Measurements from ENCODE around the gene TGFA. TPM values are rescaled to one million over a fixed set of nuclear protein-coding genes. Genes with fewer than 3 reads are reported as not detected.
A peak's percentile ranks its signal among the peaks of the same experiment; 100 is the strongest.

The TGFA gene
- total and polyA plus RNA-seq, 7 experiments from 2014 or later, result 0.44 to 3.2 (median 1.9) TPM; not detected in 1

DNA sequence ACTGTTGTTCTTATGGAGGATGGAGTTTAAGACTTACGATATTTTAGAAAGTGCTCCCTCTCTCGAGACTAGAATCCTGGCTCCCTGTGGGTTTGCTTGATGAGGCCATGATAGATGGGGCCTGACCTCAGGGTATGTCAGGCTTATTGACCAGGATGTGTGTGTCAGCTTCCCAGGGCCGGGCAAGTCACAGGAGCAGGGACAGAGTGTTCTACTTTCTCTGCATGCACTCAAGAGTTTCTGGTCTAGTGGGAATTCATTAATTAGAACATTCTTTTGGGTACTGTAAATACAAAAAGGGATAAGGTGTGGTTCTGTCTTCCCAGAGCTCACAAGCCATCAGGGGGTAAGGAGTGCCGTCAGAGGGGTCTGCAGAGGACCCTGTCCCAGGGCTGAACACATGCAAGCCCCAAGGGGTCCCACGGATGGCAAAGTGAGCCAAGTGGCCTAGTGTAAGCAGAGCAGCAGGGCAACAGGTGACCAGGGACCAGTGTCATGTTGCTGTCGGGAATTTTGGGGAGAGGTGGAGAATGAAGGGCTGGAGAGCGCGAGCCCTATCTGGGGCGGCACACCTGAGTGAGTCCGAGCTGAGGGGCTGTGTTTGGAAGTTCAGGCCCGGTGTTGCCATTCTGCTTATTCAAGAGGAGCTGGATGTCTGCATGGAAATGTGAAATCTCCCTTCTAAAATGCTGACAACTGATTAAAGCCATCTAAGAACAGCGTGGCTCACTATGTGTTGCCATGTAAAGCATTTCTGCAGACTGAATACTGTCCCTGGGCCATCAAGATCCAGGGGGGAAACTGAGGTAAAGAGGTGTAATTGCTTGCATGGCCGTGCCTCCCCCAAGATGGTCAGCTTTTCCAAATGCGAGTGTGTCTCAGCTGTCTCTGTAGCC, 91.4 kb downstream of the TGFA start:
- CTCF ChIA-PET, result interaction anchor here (1.1 kb wide), 1 partner anchor 10 kb away, joined by 3 read pairs; no protein-coding TSS in a partner anchor
- H3K27ac Mint-ChIP-seq, result peak overlapping the region in 1 of 9 donors; percentile 36
- intact Hi-C loops (cut with micrococcal nuclease), result no loop called here
- ATAC-seq (no peak), DNase-seq (no peak)
- peaks cover 0 to 3% (median 0%) of the 10 kb centered on the region in 11 donors for H3K9me3 Mint-ChIP-seq
- H3K4me3 ChIP-seq (ENCODE audit: low read length), result no peak overlapping the region
- no peaks in the 10 kb centered on the region for H3K36me3 ChIP-seq (ENCODE audit: control insufficient read depth in 2 of 3, insufficient read depth in 3 of 3, low read length in 3 of 3)
- no peaks in the 10 kb centered on the region for H3K4me1 ChIP-seq (ENCODE audit: control insufficient read depth in 2 of 2, insufficient read depth in 2 of 2, low read length in 2 of 2)
- H3K4me1 Mint-ChIP-seq, result peaks cover 0 to 11% (median 1%) of the 10 kb centered on the region in 7 donors
- POLR2A ChIA-PET, result interaction anchor here (0.6 to 1.6 kb wide), 2 partner anchors 22 to 171 kb away, joined by 4 to 6 read pairs; no protein-coding TSS in a partner anchor
- no peak overlapping the region for H3K27ac ChIP-seq (ENCODE audit: low read depth, low read length)
- peaks cover 0 to 27% (median 0%) of the 10 kb centered on the region in 5 donors for H3K27me3 Mint-ChIP-seq
- peaks cover 0 to 13% (median 0%) of the 10 kb centered on the region in 5 donors for H3K36me3 Mint-ChIP-seq
- H3K9me3 ChIP-seq (ENCODE audit: control insufficient read depth in 2 of 3, low read length in 3 of 3), result no peaks in the 10 kb centered on the region
- no peaks in the 10 kb centered on the region for H3K27me3 ChIP-seq (ENCODE audit: control insufficient read depth in 2 of 2, insufficient read depth in 2 of 2, low read length in 2 of 2)
- no peak overlapping the region for H3K4me3 Mint-ChIP-seq

- Histone ChIP-seq H3K4me3 (ENCODE audit: low read length) (no peak overlapping the region), H3K27ac (ENCODE audit: low read depth, low read length) (no peak overlapping the region), H3K27me3 (ENCODE audit: control insufficient read depth in 2 of 2, insufficient read depth in 2 of 2, low read length in 2 of 2) (no peaks in the 10 kb centered on the region), H3K9me3 (ENCODE audit: control insufficient read depth in 2 of 3, low read length in 3 of 3) (no peaks in the 10 kb centered on the region), H3K4me1 (ENCODE audit: control insufficient read depth in 2 of 2, insufficient read depth in 2 of 2, low read length in 2 of 2) (peaks cover 0 to 7% of the 10 kb centered on the region in 2 donors), H3K36me3 (ENCODE audit: control insufficient read depth in 2 of 3, insufficient read depth in 3 of 3, low read length in 3 of 3) (no peaks in the 10 kb centered on the region)
- Mint-ChIP-seq H3K36me3 (peaks cover 0 to 13% (median 0%) of the 10 kb centered on the region in 5 donors), H3K27ac (no peak overlapping the region), H3K27me3 (peaks cover 0 to 25% (median 0%) of the 10 kb centered on the region in 5 donors), H3K4me3 (no peak overlapping the region), H3K4me1 (peaks cover 0 to 20% (median 10%) of the 10 kb centered on the region in 7 donors), H3K9me3 (no peaks in the 10 kb centered on the region)
- no peak for DNase-seq
- no peak for ATAC-seq
- ChIA-PET CTCF (no interaction called here), POLR2A (interaction anchor here (0.6 to 1.6 kb wide), 2 partner anchors 21 to 171 kb away, joined by 4 to 6 read pairs; no protein-coding TSS in a partner anchor)
- intact Hi-C loops (cut with micrococcal nuclease), result no loop called here
Measured at GRCh38 chr2:70461414-70461813, 92.2 kb downstream of the TGFA start.

DNA sequence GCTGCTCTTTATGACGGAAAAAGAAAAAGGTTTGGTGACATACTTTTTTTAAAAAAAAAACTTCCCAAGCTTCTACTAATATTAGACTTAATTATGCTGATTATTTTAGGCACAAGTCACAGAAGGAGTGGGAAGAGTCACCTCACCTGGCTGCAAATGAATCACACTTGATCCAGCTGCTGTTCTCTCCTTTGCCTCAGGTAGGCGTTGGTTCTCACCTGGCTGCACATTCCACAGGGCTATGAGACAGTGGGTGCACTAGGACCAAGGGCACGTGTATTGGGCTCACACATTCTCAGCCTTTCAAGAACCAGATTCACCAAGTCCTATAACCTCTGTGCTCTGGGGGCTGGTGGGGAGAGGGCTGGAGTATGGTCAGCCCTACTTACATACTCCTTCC, 93.3 kb downstream of the TGFA start:
- Mint-ChIP-seq H3K4me1 (peaks cover 5 to 30% (median 19%) of the 10 kb centered on the region in 7 donors), H3K36me3 (peaks cover 0 to 13% (median 0%) of the 10 kb centered on the region in 5 donors), H3K9me3 (no peaks in the 10 kb centered on the region), H3K27ac (no peak overlapping the region), H3K27me3 (peaks cover 0 to 23% (median 0%) of the 10 kb centered on the region in 5 donors), H3K4me3 (no peak overlapping the region)
- H3K9me3 ChIP-seq (ENCODE audit: control insufficient read depth in 2 of 3, low read length in 3 of 3), result no peaks in the 10 kb centered on the region
- H3K27me3 ChIP-seq (ENCODE audit: control insufficient read depth in 2 of 2, insufficient read depth in 2 of 2, low read length in 2 of 2), result no peaks in the 10 kb centered on the region
- no peak overlapping the region for H3K27ac ChIP-seq (ENCODE audit: low read depth, low read length)
- CTCF ChIA-PET, result no interaction called here
- intact Hi-C loops (cut with micrococcal nuclease), result no loop called here
- DNase-seq, result no peak
- no peak for ATAC-seq
- H3K4me1 ChIP-seq (ENCODE audit: control insufficient read depth in 2 of 2, insufficient read depth in 2 of 2, low read length in 2 of 2), result peaks cover 0 to 17% of the 10 kb centered on the region in 2 donors
- H3K36me3 ChIP-seq (ENCODE audit: control insufficient read depth in 2 of 3, insufficient read depth in 3 of 3, low read length in 3 of 3), result no peaks in the 10 kb centered on the region
- H3K4me3 ChIP-seq (ENCODE audit: low read length), result no peak overlapping the region
- POLR2A ChIA-PET, result interaction anchor here (0.7 to 1.6 kb wide), 2 partner anchors 20 to 51 kb away, joined by 3 to 4 read pairs; no protein-coding TSS in a partner anchor

GRCh38 chr2:70458661-70459060, 95.0 kb downstream of the TGFA start:
- peaks cover 0 to 17% of the 10 kb centered on the region in 2 donors for H3K4me1 ChIP-seq (ENCODE audit: control insufficient read depth in 2 of 2, insufficient read depth in 2 of 2, low read length in 2 of 2)
- ChIA-PET CTCF (no interaction called here), POLR2A (no interaction called here)
- no peak for DNase-seq
- Mint-ChIP-seq H3K27ac (peak overlapping the region in 1 of 9 donors; percentile 20), H3K9me3 (no peaks in the 10 kb centered on the region), H3K4me1 (peaks cover 5 to 30% (median 19%) of the 10 kb centered on the region in 7 donors), H3K27me3 (peaks cover 0 to 23% (median 0%) of the 10 kb centered on the region in 5 donors), H3K36me3 (peaks cover 0 to 13% (median 0%) of the 10 kb centered on the region in 5 donors), H3K4me3 (no peak overlapping the region)
- H3K4me3 ChIP-seq (ENCODE audit: low read length), result no peak overlapping the region
- no peaks in the 10 kb centered on the region for H3K36me3 ChIP-seq (ENCODE audit: control insufficient read depth in 2 of 3, insufficient read depth in 3 of 3, low read length in 3 of 3)
- H3K9me3 ChIP-seq (ENCODE audit: control insufficient read depth in 2 of 3, low read length in 3 of 3), result no peaks in the 10 kb centered on the region
- H3K27ac ChIP-seq (ENCODE audit: low read depth, low read length), result no peak overlapping the region
- H3K27me3 ChIP-seq (ENCODE audit: control insufficient read depth in 2 of 2, insufficient read depth in 2 of 2, low read length in 2 of 2), result no peaks in the 10 kb centered on the region
- ATAC-seq, result no peak
- intact Hi-C loops (cut with micrococcal nuclease), result no loop called here

DNA sequence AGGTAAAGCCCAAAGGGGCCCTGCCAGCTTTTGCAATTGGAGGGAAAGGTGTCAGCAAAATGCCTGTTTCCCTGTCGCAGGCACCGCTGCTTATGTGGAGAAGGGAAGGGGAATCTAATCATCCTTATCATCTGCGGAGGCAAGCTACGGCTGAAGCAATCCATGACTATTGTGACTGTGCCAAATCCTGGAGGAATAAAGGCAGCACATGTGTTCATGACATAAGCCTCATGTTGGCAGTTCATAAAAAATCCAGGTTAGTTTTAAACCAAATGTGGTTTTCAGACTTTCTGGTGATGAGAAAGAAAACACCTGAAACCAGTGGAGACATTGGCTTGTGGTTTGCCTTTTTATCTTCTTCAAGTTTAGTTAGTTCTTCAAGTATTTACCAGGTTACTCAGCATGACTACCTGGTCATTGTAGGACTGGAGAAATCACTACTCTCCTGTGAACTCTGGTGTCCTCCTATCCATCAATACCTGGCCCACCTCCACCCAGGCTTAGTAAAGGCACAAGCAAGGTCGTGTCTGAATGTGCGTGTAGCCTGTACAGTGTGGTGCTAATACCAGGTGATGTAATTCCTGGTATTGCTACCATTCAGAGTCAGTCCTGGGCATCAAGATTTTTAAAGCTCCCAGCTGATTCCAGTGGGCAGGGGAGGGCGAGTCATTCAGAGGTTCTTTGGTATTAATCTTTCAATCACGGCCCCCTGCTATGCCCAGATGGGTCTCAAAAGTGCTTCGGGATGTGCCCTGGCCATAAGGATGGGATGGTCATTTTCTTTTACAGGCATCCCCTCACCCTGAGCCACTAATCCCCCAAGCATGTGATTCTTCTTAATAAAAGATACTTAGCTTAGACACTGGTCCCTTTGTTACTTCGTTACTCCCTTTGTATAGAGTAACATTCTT, 96.8 kb downstream of the TGFA start:
- no peak for DNase-seq
- Mint-ChIP-seq H3K27me3 (peaks cover 0 to 23% (median 0%) of the 10 kb centered on the region in 5 donors), H3K4me1 (peaks cover 5 to 30% (median 19%) of the 10 kb centered on the region in 7 donors), H3K9me3 (no peaks in the 10 kb centered on the region), H3K27ac (peak overlapping the region in 1 of 9 donors; percentile 4), H3K36me3 (peaks cover 0 to 9% (median 0%) of the 10 kb centered on the region in 5 donors), H3K4me3 (peak overlapping the region in 6 of 10 donors; percentile 5 to 49 (median 40))
- H3K4me3 ChIP-seq (ENCODE audit: low read length), result no peak overlapping the region
- POLR2A ChIA-PET, result interaction anchor here (1.0 kb wide), 1 partner anchor 17 kb away, joined by 3 read pairs; no protein-coding TSS in a partner anchor
- H3K4me1 ChIP-seq (ENCODE audit: control insufficient read depth in 2 of 2, insufficient read depth in 2 of 2, low read length in 2 of 2), result peaks cover 0 to 17% of the 10 kb centered on the region in 2 donors
- CTCF ChIA-PET, result interaction anchor here (0.6 to 0.7 kb wide), 2 partner anchors 12 to 1032 kb away, joined by 3 to 5 read pairs; no protein-coding TSS in a partner anchor
- no peaks in the 10 kb centered on the region for H3K36me3 ChIP-seq (ENCODE audit: control insufficient read depth in 2 of 3, insufficient read depth in 3 of 3, low read length in 3 of 3)
- no peaks in the 10 kb centered on the region for H3K27me3 ChIP-seq (ENCODE audit: control insufficient read depth in 2 of 2, insufficient read depth in 2 of 2, low read length in 2 of 2)
- intact Hi-C loops (cut with micrococcal nuclease), result no loop called here
- H3K9me3 ChIP-seq (ENCODE audit: control insufficient read depth in 2 of 3, low read length in 3 of 3), result no peaks in the 10 kb centered on the region
- H3K27ac ChIP-seq (ENCODE audit: low read depth, low read length), result no peak overlapping the region
- ATAC-seq, result no peak

GRCh38 chr2:70454936-70455544, 98.6 kb downstream of the TGFA start:
- intact Hi-C loops (cut with micrococcal nuclease), result no loop called here
- no peaks in the 10 kb centered on the region for H3K27me3 ChIP-seq (ENCODE audit: control insufficient read depth in 2 of 2, insufficient read depth in 2 of 2, low read length in 2 of 2)
- Mint-ChIP-seq H3K27me3 (peaks cover 0 to 19% (median 0%) of the 10 kb centered on the region in 5 donors), H3K9me3 (no peaks in the 10 kb centered on the region), H3K36me3 (peaks cover 0 to 14% (median 4%) of the 10 kb centered on the region in 5 donors), H3K4me3 (no peak overlapping the region), H3K27ac (no peak overlapping the region), H3K4me1 (peaks cover 5 to 30% (median 19%) of the 10 kb centered on the region in 7 donors)
- no peak overlapping the region for H3K27ac ChIP-seq (ENCODE audit: low read depth, low read length)
- H3K9me3 ChIP-seq (ENCODE audit: control insufficient read depth in 2 of 3, low read length in 3 of 3), result no peaks in the 10 kb centered on the region
- ChIA-PET CTCF (interaction anchor here (0.6 kb wide), 1 partner anchor 852 kb away, joined by 4 read pairs; no protein-coding TSS in a partner anchor), POLR2A (no interaction called here)
- DNase-seq, result no peak
- no peak for ATAC-seq
- peaks cover 0 to 17% of the 10 kb centered on the region in 2 donors for H3K4me1 ChIP-seq (ENCODE audit: control insufficient read depth in 2 of 2, insufficient read depth in 2 of 2, low read length in 2 of 2)
- no peak overlapping the region for H3K4me3 ChIP-seq (ENCODE audit: low read length)
- H3K36me3 ChIP-seq (ENCODE audit: control insufficient read depth in 2 of 3, insufficient read depth in 3 of 3, low read length in 3 of 3), result no peaks in the 10 kb centered on the region

Measured in naive thymus-derived CD4-positive, alpha-beta T cell (primary cell).